HG03196 (cell line): ENCODE data around the gene PRUNE1.

Source experiments
- ATAC-seq: cut with Tn5 transposase; IDR thresholded peaks from one replicate; pipeline ENCODE4 v1.9.1; 2021; ENCODE audit not compliant: unreplicated experiment

The PRUNE1 gene, protein sequence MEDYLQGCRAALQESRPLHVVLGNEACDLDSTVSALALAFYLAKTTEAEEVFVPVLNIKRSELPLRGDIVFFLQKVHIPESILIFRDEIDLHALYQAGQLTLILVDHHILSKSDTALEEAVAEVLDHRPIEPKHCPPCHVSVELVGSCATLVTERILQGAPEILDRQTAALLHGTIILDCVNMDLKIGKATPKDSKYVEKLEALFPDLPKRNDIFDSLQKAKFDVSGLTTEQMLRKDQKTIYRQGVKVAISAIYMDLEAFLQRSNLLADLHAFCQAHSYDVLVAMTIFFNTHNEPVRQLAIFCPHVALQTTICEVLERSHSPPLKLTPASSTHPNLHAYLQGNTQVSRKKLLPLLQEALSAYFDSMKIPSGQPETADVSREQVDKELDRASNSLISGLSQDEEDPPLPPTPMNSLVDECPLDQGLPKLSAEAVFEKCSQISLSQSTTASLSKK

DNA sequence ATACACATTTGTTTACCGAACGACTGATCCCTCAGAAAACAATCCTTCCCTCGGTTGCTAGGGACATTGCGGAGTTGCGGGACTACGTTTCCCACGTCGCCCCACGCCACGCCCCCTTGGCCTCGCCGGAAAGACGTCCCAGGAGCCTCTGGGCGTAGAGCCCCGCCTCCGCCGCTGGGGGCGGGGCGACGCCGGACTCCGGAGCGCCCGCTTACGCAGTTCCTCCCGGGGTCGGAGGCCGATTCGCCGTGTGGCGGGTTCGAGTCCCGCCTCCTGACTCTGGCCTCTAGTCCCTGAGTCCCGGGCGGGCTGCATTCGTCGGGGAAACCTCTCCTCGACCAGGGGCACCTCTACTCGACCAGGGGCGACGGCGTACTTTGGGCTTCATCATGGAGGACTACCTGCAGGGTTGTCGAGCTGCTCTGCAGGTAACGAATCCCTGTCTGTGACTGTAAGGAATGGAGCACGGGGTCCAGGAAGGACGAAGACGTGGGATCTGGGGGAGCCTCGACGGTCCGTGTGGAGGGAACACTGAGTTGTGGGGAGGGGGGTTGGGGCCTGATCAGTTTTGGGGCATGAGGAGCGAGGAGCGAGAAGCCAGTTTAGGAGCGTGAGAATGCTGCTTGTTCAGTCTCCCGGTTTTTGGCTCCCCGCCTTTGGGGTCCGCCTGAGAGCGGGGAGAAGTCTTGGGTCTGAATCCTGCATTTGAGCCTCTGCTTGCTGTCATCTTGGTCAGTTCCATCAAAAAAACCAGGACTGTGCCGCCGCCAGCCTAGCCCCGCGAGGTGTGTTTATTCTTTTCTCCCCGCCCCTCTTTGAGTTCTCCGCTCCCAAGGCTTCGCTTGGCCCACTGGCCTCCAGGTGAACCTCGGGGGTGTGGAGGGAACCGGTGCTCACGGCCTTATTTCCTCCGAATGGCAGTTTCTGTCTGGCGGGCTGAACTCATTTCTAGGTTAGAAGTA, at the start of gene PRUNE1:
TSS of gene PRUNE1 (plus strand) at position 206 of the 962 bp plus-strand sequence. CDS start at position 390, 184 bp downstream.
- ATAC-seq, result peak; percentile 74

DNA sequence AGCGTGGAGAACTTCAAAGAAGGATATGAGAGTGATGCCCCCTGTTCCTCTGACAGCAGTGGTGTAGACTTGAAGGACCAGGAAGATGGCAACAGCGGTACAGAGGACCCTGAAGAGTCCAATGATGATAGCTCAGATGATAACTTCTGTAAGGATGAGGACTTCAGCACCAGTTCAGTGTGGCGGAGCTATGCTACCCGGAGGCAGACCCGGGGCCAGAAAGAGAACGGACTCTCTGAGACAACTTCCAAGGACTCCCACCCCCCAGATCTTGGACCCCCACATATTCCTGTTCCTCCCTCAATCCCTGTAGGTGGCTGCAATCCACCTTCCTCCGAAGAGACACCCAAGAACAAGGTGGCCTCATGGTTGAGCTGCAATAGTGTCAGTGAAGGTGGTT, 47.6 kb upstream of the PRUNE1 start:
- ATAC-seq, result no peak

DNA sequence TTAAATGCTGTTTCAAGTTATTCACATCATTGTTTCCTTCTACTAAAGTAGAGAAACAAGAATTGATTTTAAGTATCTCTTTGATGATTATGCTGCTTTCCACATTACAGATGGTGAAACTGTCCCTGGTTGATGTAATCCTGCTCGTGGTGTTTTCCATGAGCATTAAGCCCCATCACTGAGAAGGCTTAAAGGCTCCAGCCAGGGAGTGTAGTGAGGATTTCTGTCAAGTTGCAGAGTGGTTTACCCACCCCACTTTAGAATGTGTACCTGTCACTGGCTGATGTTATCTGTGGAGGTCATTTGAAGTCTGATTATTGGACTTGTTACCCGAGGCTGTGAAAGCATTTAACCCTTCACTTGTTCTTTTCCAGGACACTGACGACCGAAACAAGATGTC, 46.5 kb upstream of the PRUNE1 start:
- ATAC-seq, result no peak

DNA sequence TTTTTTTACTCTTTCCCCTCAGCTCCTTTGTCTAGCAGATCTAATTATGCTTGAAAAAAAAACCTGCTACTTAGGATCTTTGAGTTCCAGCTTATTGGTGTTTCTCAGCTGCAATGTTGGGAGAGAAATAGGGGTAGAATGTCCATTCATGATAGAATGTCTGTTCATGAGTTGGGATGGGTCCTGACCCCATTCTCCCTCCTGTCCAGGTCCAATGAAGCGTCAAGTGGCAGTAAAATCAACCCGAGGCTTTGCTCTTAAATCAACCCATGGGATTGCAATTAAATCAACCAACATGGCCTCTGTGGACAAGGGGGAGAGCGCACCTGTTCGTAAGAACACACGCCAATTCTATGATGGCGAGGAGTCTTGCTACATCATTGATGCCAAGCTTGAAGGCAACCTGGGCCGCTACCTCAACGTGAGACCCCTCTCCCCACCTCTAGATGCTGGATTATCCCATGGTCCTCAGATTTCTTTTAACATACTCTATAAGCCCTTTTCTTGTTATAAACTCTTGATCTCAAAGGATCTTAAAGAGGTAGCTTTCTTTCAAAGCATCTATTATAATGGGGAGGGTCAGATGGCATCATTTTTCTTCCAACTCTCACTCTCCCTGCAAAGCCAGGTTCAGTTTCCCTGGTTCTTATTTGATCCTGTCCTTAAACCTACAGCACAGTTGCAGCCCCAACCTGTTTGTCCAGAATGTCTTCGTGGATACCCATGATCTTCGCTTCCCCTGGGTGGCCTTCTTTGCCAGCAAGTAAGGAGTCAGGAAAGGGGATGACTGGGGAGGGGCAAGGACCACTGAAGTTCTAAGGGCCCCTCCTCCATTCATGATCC, 44.7 kb upstream of the PRUNE1 start:
- ATAC-seq, result no peak

DNA sequence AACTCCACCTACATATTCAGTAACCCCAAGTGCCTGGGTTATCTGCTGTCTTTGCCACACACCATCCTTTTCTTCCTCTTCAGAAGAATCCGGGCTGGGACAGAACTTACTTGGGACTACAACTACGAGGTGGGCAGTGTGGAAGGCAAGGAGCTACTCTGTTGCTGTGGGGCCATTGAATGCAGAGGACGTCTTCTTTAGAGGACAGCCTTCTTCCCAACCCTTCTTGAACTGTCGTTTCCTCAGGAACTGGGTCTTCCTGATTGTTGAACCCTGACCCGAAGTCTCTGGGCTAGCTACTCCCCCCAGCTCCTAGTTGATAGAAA, 44.1 kb upstream of the PRUNE1 start:
- ATAC-seq, result no peak

DNA sequence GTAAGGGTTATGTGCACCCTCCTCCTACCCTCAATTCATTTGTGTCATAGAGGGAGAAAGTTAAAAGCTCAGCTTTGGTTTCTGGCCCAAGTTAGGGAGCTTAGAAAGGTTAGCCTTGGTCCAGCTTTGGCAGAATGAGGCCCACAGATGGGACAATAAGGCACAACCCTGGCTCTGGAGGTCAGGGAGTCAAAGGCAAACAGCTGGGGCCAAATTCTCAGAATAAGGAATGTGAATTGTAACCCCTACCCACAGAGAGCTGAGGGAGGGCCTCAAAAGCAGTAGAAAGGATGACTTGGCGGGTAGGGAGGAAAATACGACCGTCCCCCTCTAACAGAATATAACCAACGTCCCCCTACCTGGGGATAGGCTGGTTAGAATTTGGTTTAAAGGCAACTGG, 42.6 kb upstream of the PRUNE1 start:
- no peak for ATAC-seq

DNA sequence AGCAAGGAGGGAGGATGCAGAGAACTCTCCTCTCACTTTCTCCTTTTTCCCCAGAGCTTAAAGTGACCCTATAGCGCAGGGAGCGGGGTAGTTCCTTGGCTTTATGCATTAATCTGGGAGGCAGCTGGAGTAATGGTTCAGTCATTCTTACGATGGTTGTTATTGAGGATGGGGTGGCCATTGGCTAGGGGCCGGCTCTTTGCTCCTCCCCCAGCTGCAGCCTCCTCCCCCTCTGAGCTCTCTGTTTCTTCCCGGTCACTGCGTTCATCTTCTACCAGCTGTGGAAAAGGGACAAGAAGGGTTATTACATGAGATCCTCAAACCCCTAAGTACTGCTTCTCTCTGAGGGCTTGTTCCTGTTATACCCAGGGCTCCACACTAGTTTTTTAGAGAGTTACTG, 42.2 kb upstream of the PRUNE1 start:
- ATAC-seq, result no peak

DNA sequence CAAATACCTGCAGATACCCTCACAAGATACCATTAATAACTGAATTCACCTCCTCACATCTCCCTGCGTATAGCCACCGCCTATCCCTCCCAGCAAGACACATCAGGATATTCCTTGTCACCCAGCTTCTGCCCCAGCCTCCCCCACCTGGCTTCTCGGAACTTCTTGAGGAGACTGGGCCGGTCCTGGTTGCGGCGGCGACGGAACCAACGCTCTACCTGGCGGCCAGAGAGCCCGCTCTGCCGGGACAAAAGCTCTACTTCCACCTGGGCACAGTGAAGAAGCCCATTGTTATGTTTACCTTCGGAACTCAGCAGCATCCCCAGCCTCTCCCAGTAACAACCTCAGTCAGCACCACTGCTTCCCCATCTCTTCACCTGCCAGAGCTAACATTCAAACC, 40.3 kb upstream of the PRUNE1 start:
- no peak for ATAC-seq

DNA sequence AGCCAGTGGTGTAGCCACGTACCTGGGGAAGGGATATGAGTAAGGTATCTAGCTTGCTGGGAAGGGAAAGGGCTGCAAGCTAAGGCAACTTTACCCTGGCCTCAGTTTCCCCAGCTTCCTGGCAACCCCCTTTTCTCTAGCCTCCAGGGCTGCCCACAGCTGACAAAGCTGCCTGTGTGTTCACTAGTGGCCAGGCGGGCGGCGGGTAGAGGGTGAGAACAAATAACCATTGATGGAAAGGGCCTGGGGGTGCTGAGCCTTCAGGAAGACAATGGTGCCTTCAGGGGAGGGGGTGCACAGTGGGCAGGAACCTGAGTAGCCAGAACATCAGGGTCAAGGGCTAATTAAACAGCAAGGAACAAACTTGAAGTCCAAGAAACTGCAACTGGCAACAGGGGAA, 39.8 kb upstream of the PRUNE1 start:
- ATAC-seq, result no peak

DNA sequence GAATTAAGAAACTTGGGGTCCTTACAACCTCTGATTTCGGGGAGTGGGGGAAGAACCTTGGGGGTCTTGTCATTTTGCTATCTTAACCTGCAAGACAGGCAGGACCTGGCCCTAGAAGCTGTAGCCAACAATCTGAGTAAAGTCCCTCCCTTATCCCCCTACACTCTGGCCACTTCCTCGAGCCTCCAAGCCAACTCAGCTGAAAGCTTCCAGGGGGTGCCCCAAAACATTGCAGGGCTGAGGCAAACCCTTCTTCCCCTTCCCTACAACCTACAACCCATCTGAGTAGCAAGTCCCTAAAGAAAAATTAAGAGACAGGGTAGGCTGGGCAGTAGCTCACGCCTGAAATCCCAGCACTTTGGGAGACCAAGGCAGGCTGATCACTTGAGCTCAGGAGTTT, 38.6 kb upstream of the PRUNE1 start:
- no peak for ATAC-seq

DNA sequence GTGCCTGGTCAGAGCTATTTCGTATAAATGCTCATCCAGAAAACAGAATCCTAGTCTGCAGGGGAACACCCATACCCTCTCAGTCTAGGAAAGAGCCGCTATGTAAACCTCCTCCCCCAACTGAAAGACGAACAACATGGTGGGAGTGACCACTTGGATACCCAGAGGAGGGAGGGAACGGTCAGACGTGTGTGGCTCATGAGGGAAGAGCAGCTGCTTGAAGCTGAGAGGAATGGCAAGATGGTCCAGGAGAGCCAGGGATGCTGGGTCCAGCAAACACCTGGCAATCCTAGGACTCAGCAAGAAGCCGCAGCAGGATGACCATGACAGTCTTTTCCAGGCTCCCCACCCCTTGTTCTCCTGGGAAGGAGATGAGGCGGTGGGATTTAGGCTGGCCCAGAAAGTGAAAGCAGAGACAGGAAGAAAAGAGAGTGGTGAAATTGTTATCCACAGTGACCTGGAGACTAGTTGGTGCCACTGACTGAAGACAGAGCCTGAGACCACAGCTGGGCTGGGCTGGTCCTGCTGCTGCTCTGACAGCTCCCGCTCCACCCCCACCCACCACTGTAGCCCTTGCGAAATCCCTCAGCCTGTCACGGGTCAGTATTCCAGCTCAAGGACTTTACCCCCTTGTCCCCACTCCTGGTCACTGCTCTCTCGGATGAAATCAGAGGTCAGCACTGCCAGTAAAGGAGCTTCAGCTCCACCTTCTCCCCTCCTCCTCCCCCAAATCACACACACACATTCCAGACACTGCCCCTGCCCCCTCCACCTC, 37.3 kb upstream of the PRUNE1 start:
- ATAC-seq, result no peak

DNA sequence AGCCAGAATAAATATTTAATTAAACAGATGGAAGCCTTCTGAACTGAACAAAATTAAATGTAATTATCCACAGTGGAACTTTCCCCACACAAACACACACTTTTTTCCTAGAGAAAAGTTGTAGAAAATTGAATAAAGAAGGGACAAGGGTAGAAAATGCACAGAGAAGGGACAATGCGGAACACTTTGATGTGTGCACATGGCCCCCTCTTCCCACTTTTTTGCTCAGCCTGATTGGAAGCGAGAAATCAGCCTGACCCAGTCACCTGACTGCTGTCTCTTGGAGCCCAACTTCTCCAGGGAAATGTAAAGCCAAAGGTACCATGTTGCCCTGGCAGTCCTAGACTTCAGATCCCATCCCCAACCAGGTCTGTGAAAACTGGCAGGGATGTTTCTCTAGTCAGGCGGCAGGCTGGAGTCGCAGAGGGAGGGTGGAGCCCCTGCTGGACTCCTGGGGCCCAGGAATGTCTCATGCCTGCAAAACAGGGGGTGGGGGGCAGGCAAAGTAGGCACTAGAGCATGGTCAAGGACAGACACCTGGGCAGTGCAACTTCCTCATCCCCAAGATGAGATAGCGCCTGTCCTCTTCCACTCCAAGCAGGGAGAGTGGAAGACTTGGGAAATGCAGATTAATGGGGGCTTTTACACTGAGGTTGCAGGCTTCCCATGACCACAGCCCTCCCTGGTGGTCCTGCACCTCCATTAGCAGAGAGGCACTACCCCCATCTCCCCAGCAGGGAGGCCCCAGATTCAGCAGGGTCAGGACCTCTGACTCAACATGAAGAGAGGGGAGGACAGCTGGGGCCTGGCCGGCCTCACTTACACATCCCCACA, 36.4 kb upstream of the PRUNE1 start:
- no peak for ATAC-seq

DNA sequence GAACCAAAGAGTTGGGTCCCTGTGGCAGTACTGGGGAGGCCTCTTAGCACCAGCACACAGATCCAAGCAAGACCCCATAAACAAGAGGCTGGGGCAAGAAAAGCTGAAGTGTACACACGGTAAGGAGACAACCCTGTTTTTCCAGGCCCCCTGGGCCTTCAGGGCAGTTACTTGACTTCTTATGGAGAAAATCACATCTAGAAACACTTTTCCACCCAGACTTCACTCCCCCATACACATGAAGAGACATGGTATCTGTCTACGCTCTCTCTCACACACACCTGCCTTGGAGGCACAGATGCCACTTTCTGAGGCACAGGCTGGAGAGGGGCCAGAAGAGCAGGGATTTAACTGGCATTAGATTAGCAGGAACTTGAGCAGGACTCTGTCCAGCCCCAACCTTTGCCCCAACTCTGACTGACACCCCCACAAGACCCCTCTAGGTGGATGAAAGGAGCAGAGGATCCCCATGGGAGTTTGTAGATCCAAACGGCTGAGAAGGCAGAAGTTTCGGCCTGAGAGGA, 35.8 kb upstream of the PRUNE1 start:
- ATAC-seq, result no peak

DNA sequence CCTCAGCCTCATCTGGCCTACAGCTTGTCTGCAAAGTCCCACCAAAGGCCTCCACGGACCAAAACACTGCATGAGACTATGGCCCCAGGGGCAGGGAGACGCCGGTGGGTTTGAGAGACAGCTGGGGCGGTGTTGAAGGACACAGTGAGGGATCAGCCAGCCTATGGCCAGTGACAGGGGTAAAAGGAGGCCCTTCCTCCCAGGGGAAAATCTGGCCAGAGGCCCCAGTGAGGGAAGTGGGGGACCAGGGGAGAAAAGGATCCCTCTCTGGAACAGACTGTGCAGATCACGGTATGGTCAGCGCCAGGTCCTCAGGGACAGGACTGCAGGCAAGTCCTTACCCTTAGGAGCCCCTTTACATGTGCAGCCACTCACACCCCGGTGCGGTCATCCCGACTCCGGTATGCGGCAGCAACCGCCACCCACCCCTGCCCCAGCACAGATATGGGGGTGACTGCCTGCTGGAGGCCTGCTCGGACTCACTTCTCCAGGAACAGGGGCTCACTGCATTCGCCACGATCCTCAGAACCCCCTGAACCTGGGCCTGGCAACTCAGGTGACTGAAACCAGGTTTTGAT, 34.9 kb upstream of the PRUNE1 start:
- ATAC-seq, result no peak

DNA sequence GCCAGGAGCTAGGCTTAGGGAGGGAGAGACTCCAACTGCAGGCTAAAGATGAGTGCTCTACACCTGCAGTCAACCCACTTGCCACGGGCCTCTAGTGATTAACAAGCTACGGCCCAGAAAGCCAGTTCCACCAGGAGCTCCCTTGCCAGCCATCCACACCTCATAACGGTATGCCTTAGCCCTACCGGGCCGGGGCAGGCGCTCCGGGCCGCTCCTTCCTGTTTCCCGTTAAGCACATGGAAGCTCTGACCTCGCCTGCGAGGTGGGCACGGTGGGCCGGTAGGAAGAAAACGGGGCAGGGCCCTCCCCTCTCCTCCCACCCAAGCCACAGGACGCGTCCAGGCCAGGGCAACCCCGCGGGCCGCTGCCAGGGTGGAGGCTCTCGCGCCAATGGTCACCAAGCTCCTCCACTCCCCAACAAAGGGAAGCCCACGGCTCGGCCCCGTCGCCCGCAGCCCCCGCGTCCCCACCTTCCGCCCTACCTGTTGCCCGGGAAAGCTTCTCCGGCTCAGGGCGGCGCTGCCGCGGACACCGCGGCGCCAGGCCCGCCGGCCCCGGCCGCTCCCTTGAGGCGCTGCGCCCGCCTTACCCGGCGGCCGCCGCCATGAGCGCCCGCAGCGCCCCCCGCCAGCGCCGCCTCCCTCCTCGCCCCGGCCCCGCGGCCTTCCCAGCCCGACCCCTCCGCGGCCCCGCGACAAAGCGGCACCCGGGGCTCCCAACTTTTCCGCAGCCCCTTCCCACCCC, 34.2 kb upstream of the PRUNE1 start:
- peak; percentile 33 for ATAC-seq

DNA sequence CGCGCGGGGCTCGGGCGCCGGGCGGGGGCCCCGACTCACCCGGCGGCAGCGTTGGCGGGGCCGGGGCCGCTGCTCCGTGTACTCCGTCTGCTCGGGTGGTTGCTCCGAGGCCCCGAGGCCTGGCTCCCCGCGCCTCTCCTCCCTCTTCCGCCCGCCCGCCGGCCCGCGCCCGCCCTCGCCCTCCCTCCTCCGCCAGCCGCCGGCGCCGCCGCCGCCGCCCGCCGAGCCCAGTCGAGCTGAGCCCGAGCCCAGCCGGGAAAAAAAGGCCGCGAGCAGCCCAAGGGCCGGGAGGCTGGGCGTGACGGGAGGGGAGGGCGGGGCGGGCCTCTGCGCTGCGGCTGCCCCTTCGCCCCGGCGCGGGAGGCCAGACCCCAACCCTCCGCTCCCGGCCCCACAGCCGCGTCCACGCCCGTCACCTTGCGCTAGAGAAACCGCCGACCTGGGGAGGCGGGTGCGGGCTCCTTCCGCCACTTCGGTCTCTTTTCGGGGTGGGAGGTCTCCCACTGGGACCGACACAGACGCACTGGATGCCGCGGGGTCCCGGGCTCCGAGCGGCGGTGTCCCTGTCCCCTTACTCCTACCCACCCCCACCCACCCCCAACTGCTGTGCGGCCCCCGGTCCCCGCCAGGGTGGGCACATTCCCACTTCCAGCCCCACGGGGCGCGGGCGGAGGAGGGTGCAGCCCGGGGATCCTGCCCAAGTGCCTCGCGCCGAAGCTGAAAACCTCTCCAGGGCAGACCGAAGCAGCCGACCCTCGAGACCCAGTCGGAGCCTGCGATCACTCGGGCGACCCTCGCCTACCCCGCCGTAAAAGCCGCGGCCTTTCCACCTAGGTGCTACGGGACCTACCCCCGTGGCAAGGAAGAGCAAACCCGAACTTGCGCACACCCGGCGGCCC, 33.4 kb upstream of the PRUNE1 start, which contains the start of gene CERS2:
TSS of gene CERS2 (minus strand) at position 256 of the 899 bp plus-strand sequence. CDS start 5,745 bp downstream, outside the sequence.
- peak; percentile 42 for ATAC-seq

DNA sequence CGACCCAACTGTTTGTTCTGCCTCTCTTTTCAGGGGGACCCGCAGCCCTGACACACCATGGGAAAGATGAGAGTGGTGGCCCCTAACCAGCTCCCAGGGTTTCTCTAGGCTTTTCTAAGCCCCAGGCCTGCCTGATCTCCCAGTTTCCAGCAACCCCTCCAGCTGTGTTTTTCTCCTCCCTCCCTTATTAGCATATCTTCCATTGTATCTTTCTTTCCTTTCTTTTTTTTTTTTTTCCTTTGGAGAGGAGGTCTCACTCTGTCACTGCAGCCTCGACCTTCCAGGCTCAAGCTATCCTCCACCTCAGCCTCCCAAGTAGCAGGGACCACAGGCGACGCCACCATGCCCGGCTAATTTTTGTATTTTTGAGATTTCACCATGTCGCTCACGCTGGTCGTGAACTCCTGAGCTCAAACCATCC, 31.8 kb upstream of the PRUNE1 start:
- ATAC-seq, result no peak
